HG03442 (cell line): Measurements from ENCODE around the gene TMEM39A.
A peak's percentile ranks its signal among the peaks of the same experiment; 100 is the strongest.

Experiments
- ATAC-seq: cut with Tn5 transposase; IDR thresholded peaks from one replicate; pipeline ENCODE4 v1.9.1; 2021; ENCODE audit warnings: mild to moderate bottlenecking, moderate library complexity; ENCODE audit not compliant: unreplicated experiment

Gene TMEM39A

GRCh38 chr3:119401503-119402440 lies 61.6 kb downstream of the TMEM39A start:
- ATAC-seq, result peak; percentile 64

- peak; percentile 37 for ATAC-seq
Observed at GRCh38 chr3:119401069-119401468, 62.3 kb downstream of the TMEM39A start.

GRCh38 chr3:119400466-119400865 lies 62.9 kb downstream of the TMEM39A start:
- ATAC-seq, result no peak

GRCh38 chr3:119396870-119397269 lies 66.5 kb downstream of the TMEM39A start:
- ATAC-seq, result no peak

- ATAC-seq, result peak; percentile 87
Observed at GRCh38 chr3:119395923-119396358, 67.5 kb downstream of the TMEM39A start.

GRCh38 chr3:119388577-119388976 lies 74.8 kb downstream of the TMEM39A start:
- ATAC-seq, result no peak

GRCh38 chr3:119382134-119382533 lies 81.3 kb downstream of the TMEM39A start:
- no peak for ATAC-seq

GRCh38 chr3:119380697-119381096 lies 82.7 kb downstream of the TMEM39A start:
- no peak for ATAC-seq
